NCI-H1436 treated with DMSO at 0.1 percent for 48 hours (cell line): ENCODE results near the gene SPEF1.
"Not testable (repeated sequence)": the region's sequence is repeated elsewhere in the genome, so short reads cannot be mapped to it uniquely, and the experiment has no call there.

Experiments
- DNase-seq: peaks from one replicate; lab custom pipeline; 2025; lab: John Stamatoyannopoulos, UW

Gene SPEF1

DNA sequence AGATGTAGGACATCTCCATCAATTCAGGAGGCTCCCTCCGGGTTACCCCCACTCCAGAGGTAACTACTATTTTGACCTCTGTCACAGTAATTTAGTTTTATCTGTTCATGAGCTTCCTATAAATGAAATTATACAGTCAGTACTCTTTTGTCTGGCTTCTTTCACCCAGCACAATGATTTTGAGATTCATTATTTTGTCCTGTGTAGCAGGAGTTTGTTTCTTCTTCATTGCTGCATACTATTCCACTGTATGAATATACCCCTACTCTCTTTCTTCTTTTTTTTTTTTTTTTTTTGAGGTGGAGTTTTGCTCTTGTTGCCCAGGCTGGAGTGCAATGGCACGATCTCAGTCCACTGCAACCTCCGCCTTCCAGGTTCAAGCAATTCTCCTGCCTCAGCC is 27.3 kb upstream of the SPEF1 start:
- no peak for DNase-seq

DNA sequence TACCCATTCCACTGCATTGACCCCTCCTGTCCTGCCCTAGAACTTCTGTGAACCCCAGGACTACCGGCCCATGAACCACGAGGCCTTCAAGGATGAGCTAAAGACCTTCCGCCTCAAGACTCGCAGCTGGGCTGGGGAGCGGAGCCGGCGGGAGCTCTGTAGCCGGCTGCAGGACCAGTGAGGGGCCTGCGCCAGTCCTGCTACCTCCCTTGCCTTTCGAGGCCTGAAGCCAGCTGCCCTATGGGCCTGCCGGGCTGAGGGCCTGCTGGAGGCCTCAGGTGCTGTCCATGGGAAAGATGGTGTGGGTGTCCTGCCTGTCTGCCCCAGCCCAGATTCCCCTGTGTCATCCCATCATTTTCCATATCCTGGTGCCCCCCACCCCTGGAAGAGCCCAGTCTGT is 23.5 kb upstream of the SPEF1 start:
- DNase-seq: no peak

DNA sequence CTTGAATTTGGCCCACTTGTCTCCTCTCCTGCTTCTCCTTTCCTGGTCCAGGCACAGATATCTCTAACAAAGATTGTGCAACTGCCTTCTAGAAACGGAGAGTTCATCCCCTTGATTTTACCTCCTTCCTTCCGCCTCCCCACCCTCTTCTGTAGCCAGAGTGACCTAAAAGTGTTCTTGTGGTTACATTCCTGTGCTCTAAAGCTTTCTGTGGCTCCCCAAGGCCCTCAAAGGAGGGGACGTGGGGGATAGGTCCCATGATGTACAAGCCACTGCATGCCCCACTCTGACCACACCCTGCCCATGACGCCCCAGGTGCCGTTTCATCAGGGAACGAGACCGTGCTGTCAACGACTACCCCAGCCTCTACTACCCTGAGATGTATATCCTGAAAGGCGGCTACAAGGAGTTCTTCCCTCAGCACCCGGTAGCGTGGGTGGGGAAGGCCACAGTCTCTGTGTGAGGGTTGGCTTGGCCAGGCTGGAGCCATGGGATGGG is 23.1 kb upstream of the SPEF1 start:
- DNase-seq: no peak

DNA sequence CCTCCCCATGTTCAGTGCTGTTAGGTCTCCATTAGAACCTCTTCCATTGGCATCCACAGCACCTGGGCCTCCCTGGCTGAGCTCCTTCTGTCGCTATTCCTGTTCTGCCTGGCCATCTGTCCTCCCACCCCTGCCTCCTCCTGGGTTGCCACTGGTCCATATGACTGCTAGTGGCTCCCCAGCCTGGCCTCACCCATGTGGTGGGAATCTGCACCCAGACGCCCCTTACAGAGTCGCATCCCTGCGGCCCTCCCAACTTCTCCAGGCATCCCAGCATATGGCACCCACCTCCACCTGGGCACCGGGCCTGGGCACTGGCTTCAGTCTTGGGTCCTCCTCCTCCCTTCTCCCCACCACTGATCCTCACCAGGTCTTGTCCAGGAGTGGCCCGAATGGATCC is 22.6 kb upstream of the SPEF1 start:
- DNase-seq: no peak

DNA sequence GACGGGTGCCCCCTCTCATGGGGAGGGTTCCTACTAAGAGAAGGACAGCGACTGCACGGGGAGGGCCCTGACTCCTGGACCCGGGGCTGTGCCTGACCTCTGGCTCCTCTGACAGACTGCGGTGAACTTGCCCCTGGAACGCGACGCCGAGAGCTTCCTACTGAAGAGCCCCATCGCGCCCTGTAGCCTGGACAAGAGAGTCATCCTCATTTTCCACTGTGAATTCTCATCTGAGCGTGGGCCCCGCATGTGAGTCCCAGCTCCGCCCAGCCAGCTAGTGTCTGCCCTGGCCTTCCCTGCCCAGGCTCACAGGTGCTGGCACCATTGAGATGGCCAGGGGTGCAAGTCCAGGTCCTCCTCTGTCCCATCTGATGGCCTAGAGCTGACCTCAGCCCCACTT is 22.0 kb upstream of the SPEF1 start:
- no peak for DNase-seq

DNA sequence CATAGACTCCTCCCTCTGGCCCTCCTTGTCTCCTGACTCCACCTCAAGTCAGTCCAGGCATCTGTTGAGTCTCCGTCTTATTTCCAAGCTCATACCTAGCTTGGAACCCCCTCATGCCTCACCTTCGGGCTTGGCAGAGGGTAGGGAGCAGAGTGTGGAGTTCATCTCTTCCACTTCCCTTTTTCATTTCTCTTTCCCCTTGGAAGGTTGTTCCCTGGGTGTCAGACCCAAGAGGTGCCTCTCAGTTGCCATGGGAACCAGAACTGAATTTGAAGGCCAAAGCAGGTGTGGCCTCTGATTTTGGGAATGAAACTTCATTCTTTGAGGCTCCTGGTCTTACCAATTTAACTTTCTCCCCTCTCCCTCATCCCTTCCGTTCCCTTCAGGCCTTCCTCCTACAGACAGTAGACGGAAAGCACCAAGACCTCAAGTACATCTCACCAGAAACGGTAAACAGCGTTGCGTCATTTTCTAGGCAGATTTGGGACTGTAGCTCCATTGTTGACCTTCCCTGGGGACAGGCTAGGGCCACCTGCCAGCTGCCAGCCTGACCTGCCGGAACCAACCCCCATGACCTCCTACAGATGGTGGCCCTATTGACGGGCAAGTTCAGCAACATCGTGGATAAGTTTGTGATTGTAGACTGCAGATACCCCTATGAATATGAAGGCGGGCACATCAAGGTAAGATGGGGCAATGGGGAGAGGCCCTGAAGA is 21.4 kb upstream of the SPEF1 start:
- no peak for DNase-seq

DNA sequence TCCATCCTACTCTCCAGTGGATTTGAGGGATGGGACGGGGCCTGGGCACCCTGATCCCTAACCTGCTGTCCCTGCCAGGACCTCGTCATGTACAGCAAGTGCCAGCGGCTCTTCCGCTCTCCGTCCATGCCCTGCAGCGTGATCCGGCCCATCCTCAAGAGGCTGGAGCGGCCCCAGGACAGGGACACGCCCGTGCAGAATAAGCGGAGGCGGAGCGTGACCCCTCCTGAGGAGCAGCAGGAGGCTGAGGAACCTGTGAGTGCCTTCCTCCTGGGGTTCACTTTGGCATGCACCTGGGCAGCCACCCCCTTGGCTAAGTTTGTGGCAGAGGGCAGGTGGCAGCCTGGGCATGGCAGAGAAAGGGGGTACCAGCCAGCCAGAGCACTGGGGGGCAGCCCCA is 20.6 kb upstream of the SPEF1 start:
- no peak for DNase-seq

DNA sequence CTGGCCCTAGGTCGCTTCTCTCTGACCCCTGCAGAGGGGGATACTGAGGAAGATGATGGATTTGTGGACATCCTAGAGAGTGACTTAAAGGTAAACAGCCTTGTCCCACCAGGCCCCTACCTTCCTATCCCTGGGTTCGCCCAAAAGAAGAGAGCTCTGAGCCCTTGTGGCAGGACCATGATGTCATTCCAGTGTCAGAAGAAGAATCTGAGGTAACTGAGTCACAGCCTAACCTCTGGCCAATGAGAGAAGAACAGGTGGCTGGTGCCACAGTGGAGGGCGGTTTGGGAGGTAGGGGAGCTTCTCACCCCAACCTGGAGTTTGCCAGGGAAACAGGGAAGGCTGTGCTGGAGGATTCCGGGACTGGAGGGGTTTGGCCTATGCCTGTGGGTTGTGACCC is 20.1 kb upstream of the SPEF1 start:
- no peak for DNase-seq

DNA sequence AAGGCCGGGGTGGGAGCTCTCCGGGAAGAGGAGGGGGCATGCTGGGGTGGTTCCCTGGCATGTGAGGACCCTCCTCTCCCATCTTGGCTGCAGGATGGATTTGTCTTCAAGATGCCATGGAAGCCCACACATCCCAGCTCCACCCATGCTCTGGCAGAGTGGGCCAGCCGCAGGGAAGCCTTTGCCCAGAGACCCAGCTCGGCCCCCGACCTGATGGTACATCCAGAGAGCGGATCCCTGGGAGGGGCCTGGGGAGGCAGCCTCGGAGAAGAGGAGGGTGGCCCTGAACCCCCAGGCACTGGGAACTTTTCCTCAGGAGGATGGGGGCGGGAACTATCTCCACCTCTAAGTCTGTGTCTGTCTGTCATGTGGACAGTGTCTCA is 19.6 kb upstream of the SPEF1 start:
- no peak for DNase-seq

DNA sequence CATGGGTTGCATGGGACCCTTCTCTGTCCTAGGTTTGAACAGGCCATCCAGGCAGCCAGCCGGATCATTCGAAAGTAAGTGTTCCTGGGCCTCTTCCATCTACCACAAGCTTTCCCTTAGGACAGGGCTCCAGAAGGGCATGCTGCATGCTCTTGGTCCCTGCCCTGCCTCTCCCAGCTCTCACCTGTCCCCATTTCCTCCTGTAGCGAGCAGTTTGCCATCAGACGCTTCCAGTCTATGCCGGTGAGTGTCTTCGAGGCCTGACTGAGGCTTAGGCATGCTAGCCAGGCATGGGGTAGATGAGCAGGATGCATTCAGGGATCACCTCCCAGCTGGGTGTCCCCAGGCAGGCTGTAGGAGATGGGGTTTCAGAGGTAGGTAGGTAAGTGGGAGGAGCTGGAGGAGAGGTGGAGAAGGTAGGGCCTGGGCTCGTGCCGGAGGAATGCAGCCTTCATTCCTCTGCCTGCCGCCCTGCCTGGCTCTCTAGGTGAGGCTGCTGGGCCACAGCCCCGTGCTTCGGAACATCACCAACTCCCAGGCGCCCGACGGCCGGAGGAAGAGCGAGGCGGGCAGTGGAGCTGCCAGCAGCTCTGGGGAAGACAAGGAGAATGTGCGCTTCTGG is 19.1 kb upstream of the SPEF1 start:
- DNase-seq: no peak

DNA sequence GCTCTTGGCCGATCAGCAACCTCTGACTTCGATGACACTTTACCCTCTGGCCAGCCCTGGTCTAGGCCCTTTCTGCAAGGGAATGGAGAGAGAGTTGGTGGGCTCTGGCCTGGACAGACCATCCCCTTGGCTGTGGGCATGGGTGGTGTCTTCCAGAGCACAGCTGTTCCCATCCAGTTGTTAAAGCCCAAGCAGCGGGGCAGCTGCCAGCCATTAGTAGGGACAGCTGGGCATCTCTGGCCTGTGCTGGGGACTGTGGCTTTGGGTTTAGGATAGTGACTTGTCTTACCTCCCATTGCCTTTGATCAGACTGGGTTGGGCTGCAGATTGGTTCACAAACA is 17.6 kb upstream of the SPEF1 start:
- DNase-seq: no peak

DNA sequence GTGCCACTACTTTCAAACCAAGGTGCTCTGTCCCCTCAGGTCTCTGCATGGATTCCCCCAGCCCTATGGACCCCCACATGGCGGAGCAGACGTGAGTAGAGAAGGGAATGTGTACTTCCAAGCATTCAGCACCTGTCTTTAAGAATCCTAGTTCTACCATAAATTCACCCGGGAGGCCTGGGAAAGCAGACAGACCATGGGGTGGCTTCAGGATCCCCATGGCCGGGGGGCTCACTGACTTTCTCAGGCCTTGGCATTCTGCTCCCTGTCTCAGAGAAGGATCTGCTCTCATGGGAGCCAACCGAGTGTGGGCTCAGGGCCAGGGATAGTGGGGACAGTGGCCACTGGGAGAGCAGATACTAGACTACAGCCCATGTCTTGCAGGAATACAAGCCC is 17.1 kb upstream of the SPEF1 start:
- no peak for DNase-seq

DNA sequence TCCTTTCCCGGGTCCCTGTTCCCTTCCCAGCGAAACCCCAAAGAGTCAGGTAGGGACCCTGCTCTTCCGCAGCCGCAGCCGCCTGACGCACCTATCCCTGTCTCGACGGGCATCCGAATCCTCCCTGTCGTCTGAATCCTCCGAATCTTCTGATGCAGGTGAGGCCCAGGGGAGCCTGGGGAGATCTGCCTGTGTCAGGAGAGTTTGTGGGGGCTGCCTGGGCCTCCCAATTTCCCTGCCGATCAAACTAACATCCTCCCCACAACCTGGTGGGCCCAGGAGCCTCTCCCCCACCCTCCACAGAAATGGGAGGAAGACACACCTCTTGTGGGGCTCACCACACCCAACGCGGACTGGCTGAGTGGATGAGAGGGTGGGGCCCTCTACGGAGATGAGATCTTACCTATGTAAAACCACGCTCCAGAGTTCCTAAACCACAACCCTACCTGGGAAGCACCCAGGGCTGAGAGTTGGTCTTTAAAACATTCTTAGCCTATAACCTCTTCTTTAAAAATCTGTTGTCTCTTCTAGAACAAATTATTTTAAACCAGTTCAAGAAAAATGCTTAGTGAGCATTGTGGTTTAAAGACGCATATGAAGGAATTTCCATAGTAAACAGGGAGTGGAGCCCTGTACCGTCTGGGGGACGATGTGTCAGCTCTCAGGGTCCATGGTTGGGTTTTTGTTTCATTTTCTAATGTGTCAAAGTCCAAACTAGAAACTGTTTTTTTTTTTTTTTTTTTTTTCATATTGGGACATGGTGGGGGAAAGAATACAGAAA is 16.5 kb upstream of the SPEF1 start:
- no peak for DNase-seq

DNA sequence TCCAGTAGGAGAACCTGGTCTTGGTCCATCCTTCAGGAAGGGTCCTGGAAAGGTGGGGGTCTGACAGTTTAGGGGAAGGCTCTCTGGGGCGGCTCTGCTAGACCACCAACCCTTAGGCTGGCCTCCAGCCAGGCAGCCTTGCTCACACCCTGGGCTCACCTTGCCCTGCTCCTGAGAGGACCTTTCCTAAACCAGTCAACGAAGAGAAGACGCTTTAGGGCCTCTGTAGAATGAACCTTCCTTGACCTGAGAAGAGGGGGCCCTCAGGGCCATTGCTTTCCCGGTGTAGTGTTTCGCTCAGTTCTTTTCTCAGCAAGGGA is 15.9 kb upstream of the SPEF1 start:
- no peak for DNase-seq

DNA sequence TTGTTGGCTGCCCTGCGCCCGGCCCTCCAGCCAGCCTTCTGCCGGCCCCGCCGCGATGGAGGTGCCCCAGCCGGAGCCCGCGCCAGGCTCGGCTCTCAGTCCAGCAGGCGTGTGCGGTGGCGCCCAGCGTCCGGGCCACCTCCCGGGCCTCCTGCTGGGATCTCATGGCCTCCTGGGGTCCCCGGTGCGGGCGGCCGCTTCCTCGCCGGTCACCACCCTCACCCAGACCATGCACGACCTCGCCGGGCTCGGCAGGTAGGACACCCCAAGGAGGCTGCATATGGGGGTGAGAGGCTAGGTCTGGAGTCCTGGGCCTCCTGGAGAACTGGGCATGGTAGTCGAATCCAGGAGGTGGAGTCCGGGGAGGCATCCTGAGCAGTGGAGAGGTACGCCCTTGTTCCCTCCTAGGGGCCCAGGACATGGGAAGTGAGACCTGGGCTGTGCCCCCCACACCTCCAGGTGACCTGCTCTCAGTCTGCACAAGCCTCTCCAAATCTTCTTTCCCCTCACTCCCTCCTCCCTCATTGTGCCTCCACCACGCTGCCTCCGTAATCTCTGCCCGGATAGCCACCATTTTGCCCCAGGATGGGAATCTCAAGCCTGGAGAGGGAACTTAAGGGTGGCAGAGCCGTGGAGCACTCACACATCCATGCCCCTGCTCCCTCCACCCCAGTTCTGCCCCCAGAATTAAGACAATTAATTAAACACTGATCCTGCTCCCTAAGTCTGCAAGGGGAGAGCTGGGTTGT is 15.4 kb upstream of the SPEF1 start:
- no peak for DNase-seq

DNA sequence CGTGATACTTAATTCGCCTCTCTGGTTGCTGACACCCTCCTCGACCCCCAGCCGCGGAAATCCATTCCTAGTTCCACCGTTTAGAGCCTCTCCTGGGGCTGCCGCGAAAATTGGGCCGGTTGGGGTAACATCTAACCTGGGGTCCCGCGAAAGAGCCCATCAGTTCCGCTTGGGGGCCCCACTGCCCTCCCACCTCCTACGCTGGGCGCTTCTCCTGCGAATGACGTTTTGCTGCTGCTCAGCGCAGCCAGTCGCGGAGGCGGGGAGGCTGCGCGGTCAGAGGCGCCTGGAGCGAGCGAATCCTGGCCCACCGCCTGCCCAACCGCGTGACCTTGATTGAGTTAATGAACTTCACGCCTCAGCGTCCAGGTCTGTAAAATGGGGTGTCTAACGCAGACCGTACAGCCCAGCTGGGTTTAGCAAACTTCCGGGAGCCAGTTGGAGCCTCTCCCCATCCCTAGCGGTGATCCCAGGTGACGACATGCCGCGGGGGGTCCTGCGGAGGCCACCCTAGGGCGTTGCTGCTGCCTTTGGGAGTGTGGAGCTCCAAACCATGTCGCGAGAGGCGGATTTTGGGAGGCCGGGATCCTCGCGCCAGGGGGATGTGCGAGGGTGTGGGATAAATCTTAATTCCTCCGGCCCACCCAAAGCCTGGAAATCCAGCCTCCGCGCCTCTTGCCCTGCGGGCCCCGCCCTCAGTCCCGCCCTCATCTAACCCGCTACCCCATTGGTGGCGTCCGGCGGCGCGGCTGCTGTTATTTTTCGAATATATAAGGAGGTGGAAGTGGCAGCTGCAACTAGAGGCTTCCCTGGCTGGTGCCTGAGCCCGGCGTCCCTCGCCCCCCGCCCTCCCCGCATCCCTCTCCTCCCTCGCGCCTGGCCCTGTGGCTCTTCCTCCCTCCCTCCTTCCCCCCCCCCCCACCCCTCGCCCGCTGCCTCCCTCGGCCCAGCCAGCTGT is 14.5 kb upstream of the SPEF1 start, which contains the start of gene CDC25B:
Gene CDC25B, plus strand, starts transcription at position 800 of the 958 bp plus-strand sequence. CDS start 222 bp downstream, outside the sequence.
- DNase-seq: peak; percentile 68

DNA sequence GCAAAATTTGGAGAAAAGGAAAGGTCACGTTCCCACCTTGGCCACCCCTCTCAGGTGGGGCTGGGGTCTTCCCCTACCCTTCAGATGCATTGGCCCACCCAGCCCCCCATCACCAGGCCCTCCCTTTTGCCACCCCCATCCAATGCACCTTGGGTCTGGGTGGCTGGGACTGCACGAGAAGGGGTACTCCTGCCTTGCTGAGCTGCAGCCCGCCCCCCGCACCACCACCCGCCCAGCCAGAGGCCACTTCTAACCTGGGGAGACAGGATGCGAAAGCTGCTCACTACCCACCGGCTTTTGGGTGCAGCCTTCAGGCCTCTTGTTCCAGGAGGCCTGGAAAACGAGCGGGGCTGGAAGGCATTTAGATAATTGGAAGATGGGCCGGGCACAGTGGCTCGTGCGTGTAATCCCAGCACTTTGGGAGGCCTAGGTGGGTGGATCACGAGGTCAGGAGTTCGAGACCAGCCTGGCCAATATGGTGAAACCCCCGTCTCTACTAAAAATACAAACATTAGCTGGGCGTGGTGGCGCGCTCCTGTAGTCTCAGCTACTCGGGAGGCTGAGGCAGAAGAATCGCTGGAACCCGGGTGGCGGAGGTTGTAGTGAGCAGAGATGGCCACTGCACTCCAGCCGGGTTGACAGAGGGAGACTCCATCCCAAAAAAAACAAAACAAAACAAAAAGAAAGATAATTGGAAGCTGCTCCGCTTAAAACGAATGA is 13.6 kb upstream of the SPEF1 start:
- no peak for DNase-seq

DNA sequence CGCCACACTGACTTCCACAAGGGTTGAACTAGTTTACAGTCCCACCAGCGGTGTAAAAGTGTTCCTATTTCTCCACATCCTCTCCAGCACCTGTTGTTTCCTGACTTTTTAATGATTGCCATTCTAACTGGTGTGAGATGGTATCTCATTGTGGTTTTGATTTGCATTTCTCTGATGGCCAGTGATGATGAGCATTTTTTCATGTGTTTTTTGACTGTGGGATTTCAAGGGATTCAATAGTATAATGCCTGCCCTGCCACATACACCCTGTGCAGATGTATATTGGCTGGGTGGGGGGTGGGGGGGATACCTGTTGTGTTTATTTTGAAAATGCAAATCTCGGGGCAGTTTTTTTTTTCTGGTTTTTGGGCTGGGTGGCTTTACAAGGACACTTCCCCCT is 12.9 kb upstream of the SPEF1 start:
- DNase-seq: not testable (repeated sequence)

DNA sequence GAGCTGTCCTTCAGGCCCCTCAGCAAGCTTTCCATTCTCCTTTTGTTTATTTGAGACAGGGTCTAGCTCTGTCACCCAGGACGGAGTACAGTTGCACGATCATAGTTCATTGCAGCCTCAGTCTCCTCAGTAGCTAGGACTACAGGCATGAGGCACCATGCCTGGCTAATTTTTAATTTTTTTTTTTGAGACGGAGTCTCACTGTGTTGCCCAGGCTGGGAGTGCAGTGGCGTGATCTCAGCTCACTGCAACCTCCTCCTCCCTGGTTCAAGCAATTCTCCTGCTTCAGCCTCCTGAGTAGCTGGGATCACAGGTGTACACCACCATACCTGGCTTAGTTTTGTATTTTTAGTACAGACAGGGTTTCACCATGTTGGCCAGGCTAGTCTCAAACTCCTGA is 8.0 kb upstream of the SPEF1 start:
- not testable (repeated sequence) for DNase-seq

DNA sequence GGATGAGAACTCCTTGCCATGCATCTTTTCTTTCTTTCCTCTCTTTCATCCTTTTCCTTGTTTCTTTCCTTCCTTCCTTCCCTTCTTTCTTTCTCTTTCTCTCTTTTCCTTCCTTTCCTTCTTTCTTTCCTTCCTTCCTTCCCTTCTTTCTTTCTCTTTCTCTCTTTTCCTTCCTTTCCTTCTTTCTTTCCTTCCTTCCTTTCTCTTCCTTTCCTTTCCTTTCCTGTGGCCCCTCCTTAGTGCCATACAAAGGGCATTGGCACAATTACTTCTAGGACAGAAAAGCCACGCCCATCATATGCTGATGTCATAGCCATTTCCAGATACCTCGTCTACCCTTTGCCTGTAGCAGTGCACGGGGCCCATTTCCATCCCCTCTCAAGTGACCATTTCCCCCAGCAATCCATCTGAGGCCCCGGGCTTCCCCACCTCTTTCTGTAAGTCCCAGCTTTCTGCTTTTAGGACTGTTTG is 7.5 kb upstream of the SPEF1 start:
- no peak for DNase-seq
